GM18505 (cell line): ENCODE results near the gene IGFN1.
A peak's percentile ranks its signal among the peaks of the same experiment; 100 is the strongest.
"Not testable (repeated sequence)": the region's sequence is repeated elsewhere in the genome, so short reads cannot be mapped to it uniquely, and the experiment has no call there.

Source experiments
- ATAC-seq: cut with Tn5 transposase; IDR thresholded peaks from one replicate; pipeline ENCODE4 v1.9.1; 2021; ENCODE audit not compliant: unreplicated experiment
- POLR2A ChIP-seq: IDR thresholded peaks from 4 replicates; pipeline ENCODE4 v1.6.1; 2011; ENCODE audit warnings: borderline replicate concordance; ENCODE audit not compliant: insufficient read depth, insufficient read length; ENCODE audit errors: extremely low read depth

The IGFN1 gene

GRCh38 chr1:201153474-201154388 is 36.9 kb upstream of the IGFN1 start:
- TF ChIP-seq POLR2A = no peak
- ATAC-seq = peak; percentile 64

DNA sequence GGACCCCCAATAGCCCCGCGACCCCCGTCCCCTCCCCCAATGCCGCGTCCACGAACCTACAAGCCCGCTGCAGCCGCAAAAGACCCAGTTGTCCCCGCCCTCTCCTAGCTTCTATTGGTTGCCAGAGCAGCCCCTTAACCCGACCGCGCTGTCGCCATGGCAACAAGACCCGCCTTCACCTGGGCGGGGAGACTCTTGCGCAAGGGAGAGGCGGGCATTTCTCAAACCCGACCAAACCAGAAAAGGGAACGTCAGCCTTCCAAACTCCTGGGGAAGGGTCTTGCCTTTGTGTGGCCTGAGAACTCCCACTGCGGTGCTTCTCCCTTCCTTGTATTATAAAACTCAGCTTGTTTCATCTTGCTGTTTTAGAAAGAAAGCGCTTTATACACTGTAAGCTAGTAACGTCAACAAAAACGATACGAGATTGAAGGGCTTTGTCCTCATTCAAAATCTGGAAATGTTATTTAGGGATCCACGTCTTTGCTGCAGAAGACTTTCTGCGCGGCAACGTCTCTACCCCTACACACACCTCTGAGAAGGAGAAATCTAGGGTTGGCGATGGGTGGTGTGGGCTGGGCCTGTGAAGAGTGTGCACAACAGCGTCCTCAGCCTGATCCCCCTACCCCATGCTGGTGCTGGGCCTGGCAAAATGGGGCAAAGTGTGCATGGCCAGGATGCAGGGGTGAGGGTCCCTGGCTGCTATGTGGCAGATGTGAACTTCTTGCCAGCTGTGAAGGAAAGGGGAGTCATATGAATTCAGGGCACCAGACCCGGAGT is 36.0 kb upstream of the IGFN1 start, which contains the start of gene TMEM9:
Gene TMEM9, minus strand, starts transcription at position 86 of the 777 bp plus-strand sequence. CDS start 551 bp downstream, outside the sequence.
- peak; percentile 98 for ATAC-seq
- no peak for TF ChIP-seq POLR2A

DNA sequence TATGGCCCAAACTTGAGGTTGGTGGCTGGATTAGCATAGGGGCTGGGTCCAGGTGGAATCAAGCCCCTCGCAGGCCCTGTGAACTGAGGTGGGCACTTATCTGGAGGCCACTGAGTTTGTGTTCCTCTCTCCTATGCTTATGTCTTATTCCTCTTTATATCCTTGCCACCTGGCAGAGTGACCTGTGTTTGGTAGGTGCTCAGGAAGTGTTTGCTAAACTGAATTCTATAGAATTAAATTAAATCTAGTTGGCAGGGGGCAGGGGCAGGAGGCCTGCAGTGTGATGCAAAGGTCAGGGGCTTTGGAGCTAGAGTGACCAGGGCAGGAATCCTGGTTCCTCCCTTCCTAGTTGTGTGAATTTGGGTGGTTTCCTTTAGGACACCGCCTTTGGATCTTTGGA is 35.3 kb upstream of the IGFN1 start:
- no peak for TF ChIP-seq POLR2A
- no peak for ATAC-seq

GRCh38 chr1:201156346-201156745 is 34.3 kb upstream of the IGFN1 start:
- ATAC-seq = no peak
- no peak for TF ChIP-seq POLR2A

DNA sequence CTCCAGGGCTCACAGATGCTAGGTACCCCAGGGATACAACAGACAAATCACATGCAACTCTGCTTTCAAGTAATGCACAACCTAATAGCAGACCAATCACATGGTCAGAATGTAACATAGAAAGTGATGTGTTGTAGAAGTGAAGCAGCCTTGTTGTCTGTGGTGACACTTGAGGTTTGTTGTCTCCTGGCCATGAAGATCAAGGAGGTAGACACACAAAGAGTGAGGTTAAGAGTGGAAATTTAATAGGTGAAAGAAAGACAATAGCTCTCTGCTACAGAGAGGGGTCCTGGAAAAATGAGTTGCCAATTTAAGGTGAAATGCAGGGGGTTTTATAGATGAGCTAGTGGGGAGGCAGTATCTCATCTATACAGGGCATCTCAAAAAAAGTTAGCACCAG is 33.8 kb upstream of the IGFN1 start:
- TF ChIP-seq POLR2A = no peak
- no peak for ATAC-seq

DNA sequence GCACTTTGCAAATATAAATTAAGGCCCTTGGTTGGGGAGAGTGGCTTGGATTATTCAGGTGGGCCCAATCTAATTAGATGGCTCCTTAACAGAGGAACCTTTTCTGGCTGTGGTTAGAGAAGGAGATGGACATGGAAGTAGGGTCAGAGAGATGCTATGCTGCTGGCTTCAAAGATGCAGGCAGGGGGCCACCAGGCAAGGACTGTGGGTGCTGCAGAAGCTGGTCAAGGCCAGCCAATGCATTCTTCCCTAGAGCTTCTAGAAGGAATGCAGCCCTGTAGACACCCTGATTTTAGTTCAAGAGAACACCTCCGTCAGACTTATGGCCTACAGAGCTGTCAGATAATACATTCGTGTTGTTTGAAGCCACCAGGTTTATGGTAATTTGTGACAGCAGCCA is 32.7 kb upstream of the IGFN1 start:
- TF ChIP-seq POLR2A = no peak

GRCh38 chr1:201163036-201163435 is 27.6 kb upstream of the IGFN1 start:
- ATAC-seq = not testable (repeated sequence)

More for the DNA sequence above, 32.7 kb upstream of the IGFN1 start:
- no peak for ATAC-seq

- ATAC-seq = no peak
- TF ChIP-seq POLR2A = no peak
Observed at GRCh38 chr1:201163707-201164106, 26.9 kb upstream of the IGFN1 start.

- no peak for TF ChIP-seq POLR2A
- no peak for ATAC-seq
Observed at GRCh38 chr1:201164645-201165044, 26.0 kb upstream of the IGFN1 start.

GRCh38 chr1:201167041-201167991 is 23.3 kb upstream of the IGFN1 start:
- no peak for ATAC-seq
- TF ChIP-seq POLR2A = no peak

- TF ChIP-seq POLR2A = no peak
- no peak for ATAC-seq
Observed at GRCh38 chr1:201169203-201169602, 21.4 kb upstream of the IGFN1 start.

- no peak for ATAC-seq
Observed at GRCh38 chr1:201169971-201170532, 20.6 kb upstream of the IGFN1 start.

More at GRCh38 chr1:201169971-201170532, 20.6 kb upstream of the IGFN1 start:
- no peak for TF ChIP-seq POLR2A
